Panc1 (cell line): Measurements from ENCODE around the gene TP73. TPM values are rescaled to one million over a fixed set of nuclear protein-coding genes. Genes with fewer than 3 reads are reported as not detected.

Experiments
- ATAC-seq: fragments of 200-7000 bp; cut with Tn5 transposase; 2 replicates; pipeline ENCODE4 v1.9.1; 2020; ENCODE audit warnings: mild to moderate bottlenecking, moderate library complexity
- BruUV-seq: library from RNA; stranded (reverse); fragments of 400-500 nt; replicated peaks from 2 replicates; lab custom pipeline; 2021; lab: Mats Ljungman, UMichigan
- CTCF ChIA-PET: fragments of 300-600 bp; sonication (Branson Sonifier 250); formaldehyde crosslinking; loops from one replicate; lab custom pipeline; 2022; ENCODE audit warnings: antibody characterized with exemption; lab: Charles Lee
- POLR2A ChIA-PET: fragments of 300-600 bp; sonication (Branson Sonifier 250); formaldehyde crosslinking; loops from one replicate; lab custom pipeline; 2022; ENCODE audit warnings: antibody characterized with exemption; lab: Charles Lee
- DNase-seq: peaks from one replicate; pipeline ENCODE4 v3.0.0-alpha.2; 2010; ENCODE audit warnings: low read depth, low spot score
- H3K27ac ChIP-seq: 2 replicates; pipeline ENCODE4 v1.5.1; 2011; ENCODE audit warnings: mild to moderate bottlenecking, low read length, inconsistent platforms
- H3K27me3 ChIP-seq: fragments of 200-500 bp; sonication (Bioruptor generic); 2 replicates; pipeline ENCODE4 v1.6.0; 2014; ENCODE audit warnings: low read length, inconsistent platforms; ENCODE audit not compliant: control insufficient read depth, insufficient read depth
- H3K36me3 ChIP-seq: fragments of 200-500 bp; sonication (Bioruptor generic); 2 replicates; pipeline ENCODE4 v1.5.1; 2014; ENCODE audit warnings: inconsistent platforms, mild to moderate bottlenecking, low read length, moderate library complexity; ENCODE audit not compliant: control insufficient read depth, insufficient read depth
- H3K4me1 ChIP-seq: 2 replicates; pipeline ENCODE4 v1.5.1; 2011; ENCODE audit warnings: inconsistent platforms, mild to moderate bottlenecking, low read length, moderate library complexity; ENCODE audit not compliant: control insufficient read depth, insufficient read depth
- H3K4me3 ChIP-seq, 2 experiments: 2 replicates each; pipeline ENCODE4 v1.5.1; 2011 to 2012; ENCODE audit warnings: low read depth in 2 of 2, low read length in 2 of 2, mild to moderate bottlenecking in 2 of 2, inconsistent platforms in 1 of 2, moderate library complexity in 1 of 2
- H3K9me3 ChIP-seq: fragments of 200-500 bp; sonication (Bioruptor generic); 2 replicates; pipeline ENCODE4 v1.5.1; 2014; ENCODE audit warnings: low read depth, mild to moderate bottlenecking, inconsistent platforms, low read length, moderate library complexity; ENCODE audit not compliant: control insufficient read depth, insufficient read depth
- CTCF ChIP-seq: fragments of 450-650 bp; IDR thresholded peaks from 2 replicates; pipeline ENCODE4 v1.5.1; 2017; ENCODE audit warnings: mild to moderate bottlenecking
- POLR2AphosphoS5 ChIP-seq: IDR thresholded peaks from 2 replicates; pipeline ENCODE4 v1.6.1; 2012; ENCODE audit warnings: mild to moderate bottlenecking, low read depth, low read length, moderate library complexity
- REST ChIP-seq, 2 experiments: IDR thresholded peaks; 2 replicates each; pipeline ENCODE4 v1.6.1; 2011 to 2012; ENCODE audit warnings: low read depth in 2 of 2, control low read depth in 1 of 2, low read length in 1 of 2, mild to moderate bottlenecking in 1 of 2, moderate library complexity in 1 of 2; ENCODE audit not compliant: insufficient read depth in 1 of 2
- SIN3A ChIP-seq: IDR thresholded peaks from 2 replicates; pipeline ENCODE4 v1.6.1; 2012; ENCODE audit warnings: low read depth, mild to moderate bottlenecking, low read length, moderate library complexity, borderline replicate concordance; ENCODE audit not compliant: insufficient read depth
- TCF7L2 ChIP-seq: IDR thresholded peaks from 2 replicates; pipeline ENCODE4 v1.6.1; 2011; ENCODE audit warnings: mild to moderate bottlenecking, low read depth, low read length, inconsistent platforms
- in situ Hi-C: cut with HindIII; loops from 2 replicates; pipeline ENCODE4 v1.10.0; 2016; ENCODE audit warnings: low sequenced_read_pairs, low pct_unique_long_range_greater_than_20kb
- intact Hi-C: fragments of 100-400 bp; cut with micrococcal nuclease; formaldehyde crosslinking; loops from one replicate; pipeline ENCODE4 v1.10.0; 2022; ENCODE audit not compliant: unreplicated experiment
- total RNA-seq: library from RNA; stranded (reverse); gene quantifications from one replicate; pipeline ENCODE4 v1.2.1, GENCODE V29; 2021; ENCODE audit not compliant: unreplicated experiment

TP73 gene
- total RNA-seq, 1 experiment from 2014 or later = 4.7 TPM

GRCh38 chr1:3607703-3608065 lies 44.6 kb upstream of the TP73 start:
- Histone ChIP-seq H3K27me3 (no peaks in the 10 kb centered on the region), H3K9me3 (no peaks in the 10 kb centered on the region), H3K4me3 (no peak overlapping the region), H3K36me3 (no peaks in the 10 kb centered on the region), H3K27ac (no peak overlapping the region), H3K4me1 (peaks cover 10% of the 10 kb centered on the region)
- no TSS peak for BruUV-seq
- intact Hi-C loops = no loop called here
- in situ Hi-C loops = no loop called here
- ChIA-PET POLR2A (no interaction called here), CTCF (interaction anchor here (0.6 to 0.7 kb wide), 2 partner anchors 12 to 20 kb away, joined by 5 to 9 read pairs; no protein-coding TSS in a partner anchor)
- DNase-seq = no peak
- no peak for TF ChIP-seq SIN3A
- no peak for TF ChIP-seq TCF7L2
- TF ChIP-seq CTCF = no peak
- TF ChIP-seq REST (IDR thresholded peaks at IDR 0.05; ENCODE audit: insufficient read depth in 1 of 2, low read depth in 2 of 2, low read length in 1 of 2) = no peak
- TF ChIP-seq POLR2AphosphoS5 = no peak
- no peak for ATAC-seq

- TF ChIP-seq POLR2AphosphoS5 = no peak
- TF ChIP-seq REST (IDR thresholded peaks at IDR 0.05; ENCODE audit: insufficient read depth in 1 of 2, low read depth in 2 of 2, low read length in 1 of 2) = no peak
- no peak for TF ChIP-seq SIN3A
- TF ChIP-seq CTCF = no peak
- TF ChIP-seq TCF7L2 = no peak
- Histone ChIP-seq H3K36me3 (no peaks in the 10 kb centered on the region), H3K9me3 (no peaks in the 10 kb centered on the region), H3K27me3 (no peaks in the 10 kb centered on the region), H3K4me3 (no peak overlapping the region), H3K4me1 (peaks cover 14% of the 10 kb centered on the region), H3K27ac (no peak overlapping the region)
- intact Hi-C loops = no loop called here
- ChIA-PET POLR2A (no interaction called here), CTCF (interaction anchor here (0.8 kb wide), 1 partner anchor 117 kb away, joined by 4 read pairs; no protein-coding TSS in a partner anchor)
- DNase-seq (no peak), ATAC-seq (no peak)
- in situ Hi-C loops = no loop called here
- no TSS peak for BruUV-seq
These were observed 44.2 kb upstream of the TP73 start for GRCh38 chr1:3608154-3608553.
